HG02840 (cell line): Measurements from ENCODE around the gene NAALADL2.

ENCODE experiments used
- ATAC-seq: cut with Tn5 transposase; IDR thresholded peaks from one replicate; pipeline ENCODE4 v1.9.1; 2021; ENCODE audit warnings: mild to moderate bottlenecking, moderate library complexity, moderate number of reproducible peaks; ENCODE audit not compliant: unreplicated experiment, low FRiP score

NAALADL2 gene

DNA sequence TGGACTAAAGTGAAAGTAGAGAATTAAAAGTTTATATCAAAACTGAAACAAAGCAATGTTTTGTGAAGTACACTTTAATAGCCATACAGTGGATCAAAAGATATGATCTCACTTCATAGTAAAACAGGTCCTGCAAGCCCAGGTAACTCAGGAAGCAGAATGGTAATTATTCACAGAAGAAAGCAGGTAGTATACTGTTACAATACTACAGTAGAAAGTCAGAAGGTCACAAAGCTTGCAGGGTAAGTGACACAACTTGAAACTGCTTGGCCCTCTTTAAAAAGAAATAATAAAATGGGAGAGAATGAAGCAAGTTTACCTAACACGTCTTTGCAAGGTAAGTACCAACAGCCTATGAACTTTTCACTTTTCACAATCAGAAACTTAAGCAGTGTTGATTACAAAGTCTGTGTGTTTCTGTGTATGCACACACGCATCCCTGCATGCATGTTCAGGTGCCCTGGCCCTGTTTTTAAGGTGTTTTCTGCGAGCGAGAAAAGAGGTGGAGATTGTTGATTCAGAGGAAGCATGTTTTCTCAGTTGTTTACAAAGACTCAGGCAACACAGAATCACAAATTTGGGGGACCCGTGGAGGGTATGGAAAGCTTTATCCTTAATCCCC, at the start of gene NAALADL2:
Gene NAALADL2 (plus strand): TSS at position 221 of the 622 bp plus-strand sequence.
- ATAC-seq, result no peak

DNA sequence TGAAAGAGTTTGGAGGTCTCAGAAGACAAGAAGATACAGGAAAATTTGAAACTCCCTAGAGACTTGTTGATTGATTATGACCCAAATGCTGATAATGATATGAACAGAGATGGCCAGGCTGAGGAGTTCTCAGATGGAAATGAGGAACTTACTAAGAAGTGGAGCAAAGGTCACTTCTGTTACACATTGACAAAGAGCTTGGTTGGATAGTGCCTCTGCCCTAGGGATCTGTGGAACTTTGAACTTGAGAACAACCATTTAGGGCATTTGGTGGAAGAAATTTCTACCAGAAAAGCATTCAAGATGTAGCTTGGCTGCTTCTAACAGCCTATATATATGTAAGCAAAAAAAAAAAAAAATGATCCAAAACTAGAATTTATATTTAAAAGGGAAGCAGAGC, 48.9 kb upstream of the NAALADL2 start:
- ATAC-seq, result no peak

DNA sequence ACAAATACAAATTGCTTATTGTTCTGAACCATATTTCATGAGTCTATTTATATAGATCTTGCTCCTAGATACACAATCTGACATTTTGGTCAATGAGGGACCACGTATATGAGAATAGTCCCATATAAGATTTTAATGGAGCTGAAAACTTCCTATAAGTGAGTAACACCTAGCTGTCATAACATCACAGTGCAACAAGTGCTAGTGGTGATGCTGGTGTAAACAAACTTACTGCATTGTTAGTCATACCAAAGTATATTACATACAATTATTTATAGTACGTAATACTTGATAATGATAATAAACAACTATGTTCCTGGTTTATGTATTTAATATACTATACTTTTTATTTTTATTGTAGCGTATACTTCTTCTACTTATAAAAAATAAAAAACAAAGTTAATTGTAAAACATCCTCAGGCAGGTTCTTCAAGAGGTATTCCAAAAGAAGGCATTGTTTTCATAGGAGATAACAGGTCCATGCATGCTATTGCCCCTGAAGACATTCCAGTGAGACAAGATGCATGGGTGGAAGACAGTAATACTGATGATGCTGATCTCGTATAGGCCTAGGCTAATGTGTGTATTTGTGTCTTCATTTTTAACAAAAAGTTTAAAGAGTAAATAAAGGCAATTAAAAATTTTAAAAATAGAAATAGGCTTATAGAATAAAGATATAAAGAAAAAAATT, 46.8 kb upstream of the NAALADL2 start:
- ATAC-seq, result no peak

DNA sequence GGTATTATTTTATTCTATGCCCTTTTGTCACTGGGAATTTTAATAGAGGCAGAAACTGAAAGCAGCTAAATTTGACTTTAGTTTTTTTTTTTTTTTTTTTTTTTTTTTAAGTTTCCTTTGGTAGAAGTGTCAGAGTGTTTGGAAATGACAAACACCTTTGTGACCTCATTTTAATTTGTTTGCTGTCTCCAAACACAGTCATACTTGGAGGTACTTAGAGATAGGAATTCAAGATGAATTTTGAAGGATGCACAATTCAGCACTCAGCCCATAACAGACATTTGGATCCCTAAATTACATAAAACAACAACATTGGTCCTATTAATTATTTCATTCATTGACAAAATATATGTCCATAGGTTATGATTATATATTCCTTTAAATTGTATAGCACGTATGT, 43.4 kb upstream of the NAALADL2 start:
- no peak for ATAC-seq

DNA sequence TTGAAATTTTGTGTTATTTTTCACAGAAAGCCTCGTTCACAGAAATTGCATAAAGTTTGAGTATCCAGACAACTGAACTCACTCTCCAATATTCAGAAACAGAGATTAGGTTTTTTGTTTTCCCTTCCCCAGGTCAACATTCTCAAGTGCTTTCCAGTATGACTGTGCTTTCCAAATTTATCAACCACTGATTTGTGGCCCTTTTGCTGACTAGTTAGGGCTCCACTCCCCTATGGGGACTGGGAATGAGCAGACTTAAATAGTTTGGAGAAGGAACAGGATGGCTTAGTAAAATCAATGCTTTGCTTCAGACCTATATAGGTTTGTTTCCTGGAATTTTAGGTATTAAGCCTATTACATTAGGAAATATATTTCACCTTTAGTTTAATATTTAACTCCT, 38.2 kb upstream of the NAALADL2 start:
- ATAC-seq, result no peak

DNA sequence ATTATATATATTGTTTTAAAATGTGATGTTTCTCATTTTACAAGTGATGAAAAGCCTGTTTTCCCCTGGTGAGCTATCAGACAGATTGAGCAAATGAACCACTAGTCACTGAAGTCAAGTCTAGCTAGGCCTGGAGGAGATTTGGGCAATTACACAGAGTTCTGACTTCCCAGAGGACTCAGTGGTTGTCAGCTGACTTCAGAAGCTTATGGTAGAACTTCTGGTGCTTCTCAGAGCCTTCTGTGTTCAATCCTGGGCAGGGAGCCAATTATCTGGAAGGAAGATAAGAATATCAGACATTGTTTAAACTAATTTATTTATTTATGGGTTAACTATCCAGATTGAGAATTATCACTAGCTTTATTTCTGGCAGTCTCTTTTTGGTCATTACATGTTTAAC, 37.7 kb upstream of the NAALADL2 start:
- ATAC-seq, result no peak

DNA sequence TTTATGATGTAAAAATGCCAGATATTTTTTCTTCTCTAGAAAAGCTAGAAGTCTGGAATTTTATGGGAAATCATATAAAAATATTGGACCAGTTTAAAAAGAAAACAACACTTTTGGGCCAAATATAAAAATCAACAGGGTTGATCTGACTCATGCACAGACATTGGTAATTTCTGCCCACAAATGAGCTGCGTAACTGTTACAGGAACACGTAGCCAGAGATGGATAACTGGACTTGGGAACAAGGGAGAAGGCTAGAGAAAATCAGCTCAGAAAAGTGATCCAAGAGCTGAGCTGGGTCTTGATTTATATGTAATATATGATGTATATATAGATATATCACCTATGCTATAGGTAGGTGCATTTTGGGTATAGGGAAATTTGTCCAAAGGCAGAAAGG, 36.8 kb upstream of the NAALADL2 start:
- ATAC-seq, result no peak

DNA sequence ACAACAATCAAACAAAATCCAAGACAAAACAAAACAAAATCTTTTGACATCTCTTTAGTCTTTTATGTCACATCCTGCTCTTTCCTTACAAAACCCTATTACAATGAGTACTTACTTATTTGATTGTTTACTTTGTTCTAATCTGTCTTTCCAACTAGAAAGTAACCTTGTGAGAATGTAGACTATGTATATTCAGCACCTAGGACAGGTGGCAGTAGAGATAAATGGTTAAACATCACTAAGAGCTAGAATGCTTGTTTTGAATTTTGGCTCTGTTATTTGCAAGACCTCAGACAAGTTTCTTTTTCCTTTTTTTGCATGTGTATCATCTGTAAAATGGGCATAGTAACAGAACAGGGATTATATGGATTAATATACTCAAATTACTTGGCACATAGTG, 33.1 kb upstream of the NAALADL2 start:
- ATAC-seq, result no peak

DNA sequence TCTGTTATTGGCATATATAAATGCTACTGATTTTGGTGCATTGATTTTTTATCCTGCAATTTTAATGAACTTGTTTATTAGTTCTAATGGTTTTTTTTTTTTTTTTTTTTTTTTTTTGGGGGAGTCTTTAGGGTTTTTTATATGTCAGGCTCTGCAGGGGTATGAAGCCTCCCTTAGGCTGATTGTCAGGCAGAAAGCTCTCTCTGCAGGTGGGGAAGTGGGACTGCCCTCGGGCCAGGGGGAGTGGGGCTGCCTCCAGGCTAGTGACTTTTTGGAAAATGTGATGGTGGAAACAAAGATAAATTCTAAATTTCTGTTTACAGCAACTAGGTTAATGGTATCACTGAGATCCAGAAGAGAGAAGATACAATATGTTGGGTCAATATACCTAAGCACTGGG, 14.4 kb upstream of the NAALADL2 start:
- ATAC-seq, result no peak

DNA sequence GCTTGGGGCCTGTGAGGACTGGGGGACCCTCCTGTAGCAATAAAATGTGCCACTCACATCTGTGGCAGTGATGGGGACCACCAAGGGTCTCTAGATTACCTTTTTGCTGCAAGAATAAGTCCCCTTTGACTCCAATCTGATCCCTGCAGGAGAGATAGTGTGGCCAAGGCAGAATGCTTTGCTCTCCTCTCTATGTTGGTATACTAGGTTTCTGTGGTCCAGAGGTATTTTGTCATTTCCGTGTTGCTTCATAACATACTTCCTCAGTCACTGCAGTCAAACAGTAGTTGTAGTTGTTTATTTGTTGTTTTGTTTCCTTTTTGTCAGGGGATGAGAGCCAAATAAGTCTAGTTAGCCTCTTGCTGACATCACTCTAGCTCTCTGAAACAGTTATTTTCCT, 13.1 kb upstream of the NAALADL2 start:
- ATAC-seq, result no peak

DNA sequence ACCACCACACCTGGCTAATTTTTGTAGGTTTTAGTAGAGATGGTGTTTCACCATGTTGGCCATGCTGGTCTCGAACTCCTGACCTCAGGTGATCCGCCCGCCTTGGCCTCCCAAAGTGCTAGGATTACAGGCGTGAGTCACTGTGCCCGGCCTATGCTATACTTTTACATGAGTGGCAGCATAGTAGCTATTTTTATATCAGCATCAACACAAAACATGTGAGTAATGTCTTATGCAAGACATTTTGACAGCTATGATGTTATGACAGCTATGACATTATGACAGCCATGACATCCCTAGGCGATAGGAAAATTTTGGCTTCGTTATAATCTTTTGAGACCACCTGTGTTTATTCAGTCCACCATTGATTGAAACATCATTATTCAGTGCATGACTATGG, 4.1 kb upstream of the NAALADL2 start:
- no peak for ATAC-seq

DNA sequence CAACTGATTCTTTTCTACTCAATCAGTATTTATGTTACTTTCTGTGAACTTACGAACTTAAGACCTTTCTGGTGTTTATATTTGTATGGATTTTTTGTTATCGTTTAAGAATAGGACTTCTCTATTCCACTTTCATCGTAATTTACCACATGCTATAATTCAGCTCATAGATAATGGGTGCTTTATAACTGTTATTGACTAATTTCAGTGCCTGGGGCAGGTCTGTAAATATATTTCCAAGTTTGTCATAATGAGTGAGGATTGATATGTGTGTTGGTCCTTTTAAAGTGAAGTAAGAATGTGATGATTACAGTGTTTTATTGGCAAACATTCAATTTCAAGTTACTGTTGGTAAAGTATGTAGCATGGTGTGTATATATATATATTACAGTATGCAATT, 1.8 kb upstream of the NAALADL2 start:
- no peak for ATAC-seq

DNA sequence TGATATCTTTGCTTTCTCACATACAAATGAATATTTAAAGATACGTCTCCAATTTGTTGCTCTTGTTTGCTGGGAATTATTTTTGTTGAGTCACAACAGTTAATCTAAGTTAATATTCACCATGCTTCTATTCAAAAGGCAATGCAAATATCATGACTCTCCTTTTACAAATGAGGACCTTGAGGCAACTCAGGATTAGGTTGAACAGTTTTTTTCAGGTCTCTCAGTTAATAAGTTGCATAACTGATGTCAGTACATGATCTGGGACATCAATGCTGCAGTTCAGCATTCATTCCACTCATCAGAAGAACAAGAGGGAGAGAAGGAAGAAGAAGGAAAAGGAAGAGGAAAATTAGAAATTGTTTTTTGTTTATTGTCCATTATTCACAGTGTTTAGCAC, 781 bp upstream of the NAALADL2 start:
- ATAC-seq, result no peak

DNA sequence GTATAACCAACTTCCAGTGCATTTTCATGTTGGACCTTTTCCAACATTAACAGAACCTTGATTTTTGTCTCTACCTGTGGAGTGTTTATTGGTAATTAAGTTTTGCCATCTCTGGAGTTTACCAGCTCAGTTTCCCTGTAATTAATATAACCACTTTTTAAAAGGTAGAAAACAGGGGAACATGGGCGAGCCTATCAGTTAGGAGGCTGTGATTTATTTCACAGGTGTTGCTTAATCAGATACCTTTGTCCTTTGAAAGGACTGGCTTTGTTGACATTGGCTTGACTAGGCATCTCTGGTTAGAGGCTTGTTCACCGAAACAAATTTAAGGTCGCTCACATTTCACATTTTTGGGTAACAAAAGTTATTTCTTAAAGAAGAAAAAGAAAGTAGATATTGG, 622 bp downstream of the NAALADL2 start:
- ATAC-seq, result no peak

DNA sequence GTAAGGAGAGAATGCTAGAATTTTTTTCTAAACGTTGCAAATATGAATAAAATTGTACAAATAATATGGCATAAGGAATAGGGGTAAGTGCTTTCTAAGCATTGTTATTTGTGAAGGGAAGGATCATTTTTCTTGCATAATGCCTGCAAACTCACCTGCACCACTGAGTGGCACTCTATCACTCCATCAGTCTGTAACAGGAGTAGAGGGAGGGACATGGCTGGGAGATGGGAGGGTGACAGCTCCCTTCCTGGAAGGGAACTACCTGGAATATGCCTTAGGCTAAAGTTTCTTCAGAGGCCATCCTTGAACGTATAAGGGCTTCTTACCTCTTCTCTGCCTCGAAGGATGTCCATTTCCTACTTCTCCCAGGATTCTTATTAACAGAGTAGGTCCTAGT, 3.0 kb downstream of the NAALADL2 start:
- ATAC-seq, result no peak

DNA sequence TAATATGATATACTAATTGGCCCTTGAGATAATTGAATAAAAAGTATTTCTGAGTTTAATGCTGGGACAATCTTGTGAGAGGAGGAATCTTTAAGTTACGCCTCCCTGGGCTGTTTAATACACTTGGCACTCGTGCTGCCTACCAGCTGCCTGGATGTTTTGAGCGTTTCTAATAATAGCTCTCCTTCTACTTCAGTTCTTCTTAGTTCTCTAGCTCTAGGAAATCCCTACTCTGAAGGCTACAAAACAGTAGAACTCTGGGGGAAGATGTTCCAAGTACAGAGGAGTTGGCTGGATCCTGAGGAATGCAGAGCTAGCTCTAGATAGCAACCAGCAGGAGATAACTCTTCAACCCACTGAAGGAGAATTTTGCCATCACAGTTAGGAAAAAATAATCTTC, 3.5 kb downstream of the NAALADL2 start:
- no peak for ATAC-seq

DNA sequence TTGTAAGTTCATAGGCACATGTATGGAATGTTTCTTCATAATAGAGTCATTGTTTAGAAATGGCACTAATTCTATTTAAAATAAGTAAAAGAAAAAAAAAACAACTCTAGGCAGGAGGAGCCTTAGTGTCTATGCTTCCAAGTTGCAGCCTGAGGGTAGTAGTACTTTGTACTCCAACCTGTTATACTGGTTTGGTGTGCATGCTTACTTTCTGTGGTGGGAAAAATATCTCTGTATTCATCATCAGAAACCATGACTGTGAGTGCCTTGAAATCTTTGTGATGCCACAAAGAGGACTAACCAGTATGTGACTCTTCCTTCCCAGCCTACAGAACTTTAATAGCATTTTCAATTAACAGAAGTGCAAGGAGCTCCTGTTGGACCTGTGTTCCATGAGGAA, 4.4 kb downstream of the NAALADL2 start:
- no peak for ATAC-seq

DNA sequence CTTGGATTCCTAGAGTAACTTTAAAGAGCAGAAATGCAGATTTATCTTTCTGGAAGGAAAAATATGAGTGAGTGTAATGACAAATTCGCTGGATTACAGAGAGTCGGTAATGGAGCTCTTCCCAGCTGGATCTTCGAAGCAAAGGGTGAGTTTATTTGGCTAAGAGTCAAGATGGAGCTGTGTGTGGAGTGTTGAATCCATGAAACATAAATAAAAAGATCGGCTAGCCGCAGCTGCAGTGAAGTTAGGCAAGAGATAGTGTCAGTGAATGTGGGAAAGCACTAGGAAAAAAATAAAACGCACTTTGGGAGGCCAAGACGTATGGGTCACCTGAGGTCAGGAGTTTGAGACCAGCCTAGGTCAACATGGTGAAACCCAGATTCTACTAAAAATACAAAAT, 10.3 kb downstream of the NAALADL2 start:
- ATAC-seq, result no peak

DNA sequence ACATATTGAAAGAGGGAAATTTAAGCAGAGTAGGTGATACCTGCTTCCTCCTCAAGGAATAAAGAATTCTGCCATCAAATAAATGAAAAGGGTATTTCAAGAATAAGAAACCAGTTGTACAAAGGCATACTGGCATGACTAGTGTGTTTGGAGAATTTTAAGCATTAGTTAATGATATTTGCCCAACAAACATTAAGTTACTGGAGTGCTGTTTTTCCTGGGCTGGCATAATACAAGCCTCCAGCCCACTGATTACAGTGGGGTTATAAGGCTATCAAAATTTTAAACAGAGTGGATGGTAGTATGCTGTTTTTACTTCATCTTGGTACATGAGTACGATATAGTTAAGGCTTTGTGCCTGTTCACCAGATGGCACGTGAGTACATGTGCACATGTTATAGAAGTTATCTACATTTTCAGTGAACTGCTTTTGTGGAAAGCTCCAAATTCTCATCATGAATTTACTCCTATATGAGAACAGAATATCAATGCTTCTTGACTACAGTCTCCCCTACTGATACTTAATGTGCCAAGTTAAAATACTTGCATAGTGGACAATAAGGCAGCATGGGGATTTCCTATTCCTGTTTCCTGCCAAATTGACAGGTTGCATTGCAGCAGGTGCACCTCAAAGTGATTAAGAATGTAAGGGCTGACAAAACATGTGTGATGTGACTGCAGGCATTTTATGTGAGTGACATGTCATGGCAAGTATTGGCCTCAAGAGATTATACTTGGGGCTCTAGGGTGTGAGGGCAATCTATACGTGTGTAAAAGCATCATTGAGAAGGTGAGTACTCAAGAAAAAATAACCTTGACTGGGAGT, 14.9 kb downstream of the NAALADL2 start:
- ATAC-seq, result no peak

DNA sequence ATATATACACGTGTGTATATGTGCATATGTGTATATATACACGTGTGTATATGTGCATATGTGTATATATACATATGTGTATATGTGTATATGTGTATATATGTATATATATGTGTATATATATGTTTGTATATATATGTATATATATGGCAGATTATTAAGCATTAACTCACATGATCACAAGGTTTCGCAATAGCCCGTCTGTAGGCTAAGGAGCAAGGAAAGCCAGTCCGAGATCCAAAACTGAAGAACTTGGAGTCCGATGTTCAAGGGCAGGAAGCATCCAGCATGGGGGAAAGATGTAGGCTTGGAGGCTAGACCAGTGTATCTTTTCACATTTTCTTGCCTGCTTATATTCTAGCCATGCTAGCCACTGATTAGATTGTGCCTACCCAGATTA, 23.7 kb downstream of the NAALADL2 start:
- no peak for ATAC-seq

DNA sequence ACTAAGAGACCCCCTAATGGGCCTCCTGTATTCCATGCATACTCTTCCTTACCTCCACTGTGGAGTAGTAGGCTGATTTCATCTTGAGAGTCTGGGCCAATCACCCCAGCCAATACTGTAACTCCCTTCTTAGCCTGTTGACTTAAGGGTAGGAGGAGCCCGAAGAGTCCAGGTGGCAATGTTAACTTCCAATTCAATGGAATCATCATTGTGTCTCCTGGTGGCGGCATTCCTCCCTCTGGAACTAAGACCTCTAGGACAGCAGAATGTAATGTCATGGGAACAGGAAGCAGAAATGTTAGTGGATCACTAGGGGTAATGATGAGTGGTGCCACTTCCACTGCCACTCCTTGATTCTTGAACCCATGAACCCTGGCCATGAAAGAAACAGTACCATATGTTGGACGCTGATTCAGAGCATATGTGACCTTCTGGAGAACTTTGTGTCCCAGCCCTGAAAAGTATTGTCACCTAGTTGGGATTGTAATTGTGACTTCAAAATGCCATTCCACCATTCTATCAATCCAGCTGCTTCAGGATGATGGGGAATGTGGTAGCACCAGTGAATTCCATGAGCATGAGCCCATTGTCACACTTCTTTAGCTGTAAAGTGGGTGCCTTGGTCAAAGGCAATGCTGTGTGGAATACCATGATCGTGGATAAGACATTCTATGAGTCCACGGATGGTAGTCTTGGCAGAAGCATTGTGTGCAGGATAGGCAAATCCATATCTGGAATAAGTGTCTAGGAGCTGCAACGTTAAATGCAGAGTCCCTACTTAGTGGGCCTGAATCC, 24.9 kb downstream of the NAALADL2 start:
- ATAC-seq, result no peak
